Chondrocyte (in vitro differentiated cells): Measurements from ENCODE around the gene SLFN13. TPM values are rescaled to one million over a fixed set of nuclear protein-coding genes. Genes with fewer than 3 reads are reported as not detected.

Source experiments
- DNase-seq: peaks from one replicate; pipeline ENCODE4 v3.0.0; 2021; ENCODE audit warnings: mixed read lengths, low spot score
- H3K27ac Mint-ChIP-seq: one replicate; pipeline ENCODE4 v1.8.0; 2021; ENCODE audit warnings: mild to moderate bottlenecking, moderate library complexity, mixed read lengths; ENCODE audit not compliant: unreplicated experiment
- H3K27me3 Mint-ChIP-seq: 2 replicates; pipeline ENCODE4 v1.8.0; 2021; ENCODE audit warnings: low read depth, mixed read lengths
- H3K36me3 Mint-ChIP-seq: 2 replicates; pipeline ENCODE4 v1.8.0; 2021; ENCODE audit warnings: low read depth, mixed read lengths
- H3K4me1 Mint-ChIP-seq: 2 replicates; pipeline ENCODE4 v1.8.0; 2021; ENCODE audit warnings: low read depth, mild to moderate bottlenecking, mixed read lengths
- H3K4me3 Mint-ChIP-seq: one replicate; pipeline ENCODE4 v1.8.0; 2021; ENCODE audit warnings: mild to moderate bottlenecking, moderate library complexity, mixed read lengths; ENCODE audit not compliant: unreplicated experiment
- H3K9me3 Mint-ChIP-seq: 2 replicates; pipeline ENCODE4 v1.8.0; 2021; ENCODE audit warnings: low read depth, mixed read lengths
- total RNA-seq: library from RNA; stranded (reverse); gene quantifications from 3 replicates; pipeline ENCODE4 v1.2.1, GENCODE V29; 2021
- TF ChIP-seq, protein P1 (sequence below): fragments of 200-600 bp; sonication (generic); IDR thresholded peaks from 2 replicates; pipeline ENCODE4 v1.5.0; 2021; ENCODE audit warnings: antibody characterized with exemption, mild to moderate bottlenecking, moderate library complexity

SLFN13 gene
- total RNA-seq, 1 donor from 2014 or later: 5.0 TPM

- H3K36me3 Mint-ChIP-seq: no peaks in the 10 kb centered on the region
- peaks cover 2% of the 10 kb centered on the region for H3K9me3 Mint-ChIP-seq
- no peak overlapping the region for H3K27ac Mint-ChIP-seq
- H3K4me1 Mint-ChIP-seq: peaks cover 12% of the 10 kb centered on the region
- peaks cover 16% of the 10 kb centered on the region for H3K27me3 Mint-ChIP-seq
- peak overlapping the region; percentile 73 for H3K4me3 Mint-ChIP-seq
- DNase-seq: no peak
- TF ChIP-seq, protein P1, sequence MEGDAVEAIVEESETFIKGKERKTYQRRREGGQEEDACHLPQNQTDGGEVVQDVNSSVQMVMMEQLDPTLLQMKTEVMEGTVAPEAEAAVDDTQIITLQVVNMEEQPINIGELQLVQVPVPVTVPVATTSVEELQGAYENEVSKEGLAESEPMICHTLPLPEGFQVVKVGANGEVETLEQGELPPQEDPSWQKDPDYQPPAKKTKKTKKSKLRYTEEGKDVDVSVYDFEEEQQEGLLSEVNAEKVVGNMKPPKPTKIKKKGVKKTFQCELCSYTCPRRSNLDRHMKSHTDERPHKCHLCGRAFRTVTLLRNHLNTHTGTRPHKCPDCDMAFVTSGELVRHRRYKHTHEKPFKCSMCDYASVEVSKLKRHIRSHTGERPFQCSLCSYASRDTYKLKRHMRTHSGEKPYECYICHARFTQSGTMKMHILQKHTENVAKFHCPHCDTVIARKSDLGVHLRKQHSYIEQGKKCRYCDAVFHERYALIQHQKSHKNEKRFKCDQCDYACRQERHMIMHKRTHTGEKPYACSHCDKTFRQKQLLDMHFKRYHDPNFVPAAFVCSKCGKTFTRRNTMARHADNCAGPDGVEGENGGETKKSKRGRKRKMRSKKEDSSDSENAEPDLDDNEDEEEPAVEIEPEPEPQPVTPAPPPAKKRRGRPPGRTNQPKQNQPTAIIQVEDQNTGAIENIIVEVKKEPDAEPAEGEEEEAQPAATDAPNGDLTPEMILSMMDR: no peak
These were observed 297 bp upstream of the SLFN13 start for GRCh38 chr17:35448899-35449227.

DNA sequence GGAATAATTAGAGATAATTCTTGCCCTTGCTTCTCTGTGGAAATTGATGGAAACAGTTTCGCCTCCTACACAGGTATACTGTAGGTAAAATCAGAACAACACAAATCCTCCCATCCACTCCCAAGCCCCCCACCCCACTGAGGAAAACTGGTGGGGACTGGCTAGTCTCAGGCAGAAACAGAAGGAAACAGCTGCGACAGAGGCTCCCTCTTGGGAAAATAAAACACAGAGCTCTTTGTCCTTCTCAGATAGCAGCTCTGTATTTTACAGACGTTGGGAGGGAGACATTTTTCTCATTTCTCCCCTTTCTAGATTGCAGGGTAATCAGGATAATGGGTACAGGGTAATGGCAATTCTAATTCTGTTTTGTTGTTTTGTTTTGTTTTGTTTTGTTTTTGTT is 1.1 kb downstream of the SLFN13 start:
- TF ChIP-seq, protein P1: no peak
- DNase-seq: no peak
- Mint-ChIP-seq H3K36me3 (no peaks in the 10 kb centered on the region), H3K4me3 (peak overlapping the region; percentile 31), H3K27ac (no peak overlapping the region), H3K9me3 (peaks cover 2% of the 10 kb centered on the region), H3K27me3 (peaks cover 12% of the 10 kb centered on the region), H3K4me1 (peaks cover 12% of the 10 kb centered on the region)

- Mint-ChIP-seq H3K4me3 (no peak overlapping the region), H3K36me3 (no peaks in the 10 kb centered on the region), H3K27ac (no peak overlapping the region), H3K27me3 (no peaks in the 10 kb centered on the region), H3K9me3 (no peaks in the 10 kb centered on the region), H3K4me1 (peaks cover 16% of the 10 kb centered on the region)
- DNase-seq: no peak
- TF ChIP-seq, protein P1: no peak
These were observed 10.1 kb downstream of the SLFN13 start for GRCh38 chr17:35438433-35438832.

DNA sequence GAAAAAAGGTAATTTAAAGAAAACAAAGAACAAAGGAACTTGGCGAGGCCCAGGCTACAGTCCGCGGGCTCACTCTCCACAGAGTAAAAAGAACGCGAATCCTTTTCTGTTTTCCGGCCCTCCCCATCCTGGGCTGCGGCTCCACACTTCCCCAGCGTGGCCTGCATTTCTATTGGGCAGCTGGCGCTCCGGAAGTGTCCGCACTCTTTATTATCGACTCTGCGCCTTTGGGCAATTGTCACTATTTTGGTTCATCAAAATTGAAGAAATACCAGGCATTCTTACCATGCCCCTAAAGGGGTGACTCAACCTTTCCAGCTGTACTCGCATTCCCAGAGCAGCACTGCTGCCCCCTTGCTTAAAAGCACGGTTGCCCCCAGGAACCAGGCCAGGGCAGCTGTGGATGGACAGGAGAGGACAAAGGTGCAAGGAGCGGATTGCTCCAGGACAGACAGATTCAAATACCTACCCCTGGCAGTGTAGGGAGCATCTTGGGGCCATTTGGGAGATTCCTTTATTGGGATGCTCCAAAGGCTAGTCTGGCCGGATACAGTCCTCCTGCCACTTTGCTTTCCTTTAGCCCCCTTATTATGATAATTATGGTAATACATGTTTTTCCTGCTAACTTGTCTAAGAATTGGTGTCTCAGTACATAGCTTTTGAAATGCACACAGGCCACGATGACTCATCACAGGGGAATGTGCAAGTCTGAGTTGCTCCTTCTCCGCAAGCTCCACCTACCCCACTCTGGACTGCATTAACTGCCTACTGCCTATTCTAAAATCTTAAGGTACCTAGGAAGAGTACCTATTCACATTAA is 15.3 kb downstream of the SLFN13 start:
- TF ChIP-seq, protein P1: peak; percentile 73
- no peaks in the 10 kb centered on the region for H3K27me3 Mint-ChIP-seq
- no peaks in the 10 kb centered on the region for H3K36me3 Mint-ChIP-seq
- no peaks in the 10 kb centered on the region for H3K9me3 Mint-ChIP-seq
- peak overlapping the region; percentile 83 for H3K4me3 Mint-ChIP-seq
- peak overlapping the region; percentile 95 for H3K27ac Mint-ChIP-seq
- H3K4me1 Mint-ChIP-seq: peaks cover 42% of the 10 kb centered on the region
- DNase-seq: no peak

- peak within 1 kb of the TSS; percentile 83 for H3K4me3 Mint-ChIP-seq
- H3K9me3 Mint-ChIP-seq: no peaks in the 10 kb centered on the region
- peaks cover 41% of the 10 kb centered on the region for H3K4me1 Mint-ChIP-seq
- no peaks in the 10 kb centered on the region for H3K27me3 Mint-ChIP-seq
- no peak for DNase-seq
- peak within 1 kb of the TSS; percentile 95 for H3K27ac Mint-ChIP-seq
- TF ChIP-seq, protein P1: no peak
- H3K36me3 Mint-ChIP-seq: no peaks in the 10 kb centered on the region
These were observed 16.1 kb downstream of the SLFN13 start, which contains the start of gene SLFN12 for GRCh38 chr17:35432176-35433074. Gene SLFN12 (minus strand): TSS chr17:35432500. CDS start chr17:35423028, 9,472 bp downstream.
